ENCODE measurements around the gene GAPDHS.

GRCh38 chr19:35509861-35510625 lies 23.2 kb upstream of the GAPDHS start:
- TF ChIP-seq, protein P1, sequence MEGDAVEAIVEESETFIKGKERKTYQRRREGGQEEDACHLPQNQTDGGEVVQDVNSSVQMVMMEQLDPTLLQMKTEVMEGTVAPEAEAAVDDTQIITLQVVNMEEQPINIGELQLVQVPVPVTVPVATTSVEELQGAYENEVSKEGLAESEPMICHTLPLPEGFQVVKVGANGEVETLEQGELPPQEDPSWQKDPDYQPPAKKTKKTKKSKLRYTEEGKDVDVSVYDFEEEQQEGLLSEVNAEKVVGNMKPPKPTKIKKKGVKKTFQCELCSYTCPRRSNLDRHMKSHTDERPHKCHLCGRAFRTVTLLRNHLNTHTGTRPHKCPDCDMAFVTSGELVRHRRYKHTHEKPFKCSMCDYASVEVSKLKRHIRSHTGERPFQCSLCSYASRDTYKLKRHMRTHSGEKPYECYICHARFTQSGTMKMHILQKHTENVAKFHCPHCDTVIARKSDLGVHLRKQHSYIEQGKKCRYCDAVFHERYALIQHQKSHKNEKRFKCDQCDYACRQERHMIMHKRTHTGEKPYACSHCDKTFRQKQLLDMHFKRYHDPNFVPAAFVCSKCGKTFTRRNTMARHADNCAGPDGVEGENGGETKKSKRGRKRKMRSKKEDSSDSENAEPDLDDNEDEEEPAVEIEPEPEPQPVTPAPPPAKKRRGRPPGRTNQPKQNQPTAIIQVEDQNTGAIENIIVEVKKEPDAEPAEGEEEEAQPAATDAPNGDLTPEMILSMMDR (conservative IDR thresholded peaks at IDR 0.05; ENCODE audit: low read depth, low read length), result peak; percentile 96
- peak; percentile 62 for TF ChIP-seq EZH2 (IDR thresholded peaks at IDR 0.05; ENCODE audit: borderline replicate concordance, low read depth, low read length, poor library complexity, severe bottlenecking)

Data from A673 (cell line).